A673 (cell line): Measurements from ENCODE around the gene NHLRC4. TPM values are rescaled to one million over a fixed set of nuclear protein-coding genes. Genes with fewer than 3 reads are reported as not detected.

Experiments
- BruUV-seq: library from RNA; stranded (reverse); fragments of 400-500 nt; replicated peaks from 2 replicates; lab custom pipeline; 2021; lab: Mats Ljungman, UMichigan
- CTCF ChIA-PET: fragments of 300-600 bp; sonication (Branson Sonifier 250); formaldehyde crosslinking; loops from one replicate; lab custom pipeline; 2022; ENCODE audit warnings: antibody characterized with exemption; lab: Charles Lee
- POLR2A ChIA-PET: fragments of 300-600 bp; sonication (Branson Sonifier 250); formaldehyde crosslinking; loops from one replicate; lab custom pipeline; 2022; ENCODE audit warnings: antibody characterized with exemption; ENCODE audit not compliant: low non-redundant PET; lab: Charles Lee
- DNase-seq: peaks from one replicate; pipeline ENCODE4 v3.0.0-alpha.2; 2015; ENCODE audit warnings: low spot score
- H3K27ac ChIP-seq: fragments of 200-600 bp; sonication (generic); 2 replicates; pipeline ENCODE4 v1.5.1; 2016; ENCODE audit warnings: mixed run types, low read depth, mild to moderate bottlenecking, mixed read lengths, antibody characterized with exemption, low read length; ENCODE audit not compliant: poor library complexity, severe bottlenecking
- H3K27me3 ChIP-seq: fragments of 200-600 bp; sonication (generic); replicated peaks from 2 replicates; pipeline ENCODE4 v1.6.1; 2017; ENCODE audit warnings: mixed run types, low read depth, mild to moderate bottlenecking, mixed read lengths, antibody characterized with exemption, low read length; ENCODE audit not compliant: insufficient read depth, poor library complexity
- H3K36me3 ChIP-seq: fragments of 200-600 bp; sonication (generic); 2 replicates; pipeline ENCODE4 v1.6.1; 2016; ENCODE audit warnings: mixed run types, mild to moderate bottlenecking, mixed read lengths, antibody characterized with exemption, low read length; ENCODE audit not compliant: insufficient read depth, poor library complexity, severe bottlenecking
- H3K4me1 ChIP-seq: fragments of 200-600 bp; sonication (generic); 2 replicates; pipeline ENCODE4 v1.6.1; 2017; ENCODE audit warnings: mixed run types, mild to moderate bottlenecking, mixed read lengths, antibody characterized with exemption, low read length; ENCODE audit not compliant: insufficient read depth, poor library complexity, severe bottlenecking
- H3K4me3 ChIP-seq: fragments of 200-600 bp; sonication (generic); 2 replicates; pipeline ENCODE4 v1.5.1; 2016; ENCODE audit warnings: low read depth, mixed run types, mild to moderate bottlenecking, mixed read lengths, low read length; ENCODE audit not compliant: poor library complexity, severe bottlenecking
- H3K9me3 ChIP-seq: fragments of 200-600 bp; sonication (generic); 2 replicates; pipeline ENCODE4 v1.6.1; 2016; ENCODE audit warnings: mixed run types, low read depth, mild to moderate bottlenecking, mixed read lengths, antibody characterized with exemption, low read length; ENCODE audit not compliant: poor library complexity, severe bottlenecking
- CTCF ChIP-seq: fragments of 300-800, 200-600 bp; sonication (generic); conservative IDR thresholded peaks from 2 replicates; pipeline ENCODE4 v1.5.1; 2017; ENCODE audit warnings: low read depth, mild to moderate bottlenecking, antibody characterized with exemption, low read length, moderate library complexity, mixed read lengths
- EZH2 ChIP-seq: fragments of 200-600 bp; sonication (generic); IDR thresholded peaks from 2 replicates; pipeline ENCODE4 v1.6.1; 2017; ENCODE audit warnings: borderline replicate concordance, low read depth, mild to moderate bottlenecking, mixed read lengths, antibody characterized with exemption, low read length; ENCODE audit not compliant: poor library complexity, severe bottlenecking
- intact Hi-C: fragments of 100-400 bp; cut with micrococcal nuclease; formaldehyde crosslinking; loops from one replicate; pipeline ENCODE4 v1.10.0; 2022; ENCODE audit not compliant: unreplicated experiment
- total RNA-seq: library from RNA; stranded (reverse); gene quantifications from 2 replicates; pipeline ENCODE4 v1.2.3, GENCODE V29; 2021

NHLRC4 gene
- total RNA-seq, 1 experiment from 2014 or later, result 0.21 TPM

DNA sequence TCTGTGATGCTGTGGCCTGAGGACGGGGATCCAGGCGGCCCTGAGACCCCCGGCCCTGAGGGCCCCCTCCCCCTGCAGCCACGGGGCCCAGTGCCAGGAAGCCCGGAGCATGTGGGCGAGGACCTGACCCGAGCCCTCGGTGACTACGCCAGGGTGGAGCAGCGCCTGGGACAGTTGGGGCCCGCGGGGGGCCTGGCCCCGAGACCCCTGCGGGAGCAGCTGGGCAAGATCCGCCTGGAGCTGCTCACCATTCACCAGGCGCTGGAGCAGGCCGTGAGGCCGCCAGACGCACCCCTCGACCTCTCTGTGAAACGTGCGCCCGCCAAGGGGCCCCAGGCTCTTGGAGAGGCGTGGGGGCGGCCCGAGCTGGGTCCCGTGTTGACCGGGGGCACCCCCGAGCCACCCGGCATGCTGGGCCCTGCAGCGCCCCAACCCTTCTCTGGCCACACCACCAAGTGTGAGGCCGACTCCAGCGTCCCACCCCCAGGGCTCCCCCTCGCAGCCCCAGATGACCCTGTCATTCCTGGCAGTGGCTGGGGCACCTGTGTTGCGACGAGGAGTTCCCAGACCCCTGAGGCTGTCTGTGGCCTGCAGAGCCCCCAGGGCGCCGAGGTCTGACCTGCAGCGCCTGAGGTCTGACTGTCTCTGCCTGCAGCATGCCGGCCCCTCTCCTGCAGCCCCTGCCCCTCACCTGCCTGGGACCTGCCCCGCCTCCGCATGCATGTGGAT lies 2.0 kb upstream of the NHLRC4 start:
- intact Hi-C loops, result no loop called here
- BruUV-seq, result no TSS peak
- Histone ChIP-seq H3K9me3 (no peaks in the 10 kb centered on the region), H3K27ac (no peak overlapping the region), H3K4me3 (no peak overlapping the region), H3K27me3 (peaks cover 28% of the 10 kb centered on the region), H3K4me1 (peaks cover 11% of the 10 kb centered on the region), H3K36me3 (no peaks in the 10 kb centered on the region)
- no peak for DNase-seq
- ChIA-PET CTCF (no interaction called here), POLR2A (no interaction called here)
- no peak for TF ChIP-seq CTCF
- no peak for TF ChIP-seq EZH2

- peaks cover 21% of the 10 kb centered on the region for H3K27me3 ChIP-seq
- ChIA-PET POLR2A (no interaction called here), CTCF (no interaction called here)
- no peak overlapping the region for H3K4me3 ChIP-seq
- TF ChIP-seq CTCF, result no peak
- no peak for TF ChIP-seq EZH2
- H3K4me1 ChIP-seq, result peaks cover 11% of the 10 kb centered on the region
- intact Hi-C loops, result no loop called here
- no peaks in the 10 kb centered on the region for H3K36me3 ChIP-seq
- H3K9me3 ChIP-seq, result no peaks in the 10 kb centered on the region
- no peak for DNase-seq
- no peak overlapping the region for H3K27ac ChIP-seq
- BruUV-seq, result no TSS peak
Measured at GRCh38 chr16:565419-566330, 1.1 kb upstream of the NHLRC4 start.

DNA sequence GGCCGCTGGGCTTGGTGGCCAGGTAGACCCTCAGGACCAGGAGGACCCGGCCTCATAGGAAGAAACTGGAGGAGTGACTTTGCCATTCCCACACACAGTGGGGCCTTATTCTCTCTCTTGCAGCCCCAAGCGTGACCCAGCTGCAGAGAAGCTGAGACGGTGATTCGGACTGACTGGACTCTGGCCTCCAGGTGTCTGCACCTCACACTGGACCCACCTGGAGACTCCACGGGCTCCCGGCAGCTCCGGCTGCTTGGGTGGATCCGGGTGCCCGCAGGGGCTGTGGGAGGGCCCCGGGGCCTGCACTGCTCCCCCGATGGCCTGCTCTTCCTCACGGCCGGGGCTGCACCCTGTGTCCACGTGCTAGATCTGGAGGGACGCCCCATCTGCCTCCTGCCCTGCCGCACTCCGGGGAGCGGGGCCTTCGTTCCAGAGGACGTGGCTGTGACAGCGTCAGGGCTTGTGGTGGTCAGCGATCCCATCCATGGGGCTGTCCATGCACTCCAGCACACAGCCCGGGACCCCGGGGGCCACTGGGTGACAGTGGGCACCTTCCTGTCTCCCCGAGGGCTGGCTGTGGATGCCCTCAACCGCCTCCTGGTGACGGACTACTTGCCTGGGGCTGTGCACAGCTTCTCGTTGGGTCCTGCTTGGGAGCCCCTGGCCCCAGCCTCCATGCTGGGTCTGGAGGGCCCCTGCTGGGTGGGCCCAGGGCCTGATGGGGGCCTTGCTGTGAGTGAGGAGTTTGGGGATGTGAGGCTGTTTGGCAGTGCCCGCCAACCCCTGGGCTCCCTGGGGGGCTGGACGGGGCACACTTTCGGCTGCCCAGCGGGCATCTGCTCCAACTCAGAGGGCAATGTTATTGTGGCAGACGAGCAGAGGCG lies 810 bp downstream of the NHLRC4 start:
- Histone ChIP-seq H3K36me3 (no peaks in the 10 kb centered on the region), H3K4me1 (peaks cover 11% of the 10 kb centered on the region), H3K9me3 (no peaks in the 10 kb centered on the region), H3K4me3 (no peak overlapping the region), H3K27ac (peak overlapping the region; percentile 50), H3K27me3 (peaks cover 1% of the 10 kb centered on the region)
- intact Hi-C loops, result no loop called here
- DNase-seq, result no peak
- ChIA-PET POLR2A (interaction anchor here (0.6 kb wide), 1 partner anchor 288 kb away, joined by 4 read pairs; no protein-coding TSS in a partner anchor), CTCF (no interaction called here)
- TF ChIP-seq CTCF, result no peak
- no peak for TF ChIP-seq EZH2
- BruUV-seq, result no TSS peak
